Measurements from ENCODE around the gene DNAH2. TPM values are rescaled to one million over a fixed set of nuclear protein-coding genes. Genes with fewer than 3 reads are reported as not detected.

The DNAH2 gene
- total and polyA plus RNA-seq, 2 of the 13 experiments (the other 11 are each of a cell fraction or from before 2014, with no cell fraction given): not detected

- POLR2A ChIA-PET: no interaction called here
Observed at GRCh38 chr17:7777017-7777416, 59.5 kb downstream of the DNAH2 start.

More at GRCh38 chr17:7777017-7777416, 59.5 kb downstream of the DNAH2 start:
- H3K4me2 ChIP-seq (ENCODE audit: low read depth, low read length): no peak overlapping the region
- H2AFZ ChIP-seq (ENCODE audit: low read length): no peak overlapping the region
- in situ Hi-C loops (cut with HindIII; ENCODE audit: extremely low pct_ligation_motif_present, low pct_unique_long_range_greater_than_20kb): no loop called here
- DNase-seq (ENCODE audit: low spot score) (no peak), ATAC-seq (peak; percentile 45; the same call in 2 of the 3 replicates), FAIRE-seq (no peak)
- no peaks in the 10 kb centered on the region for H3K79me2 ChIP-seq (ENCODE audit: insufficient read depth, low read length)
- H3K36me3 ChIP-seq (replicated peaks in 1 of 2; ENCODE audit: control insufficient read depth in 1 of 2, insufficient read depth in 2 of 2, low read length in 2 of 2): no peaks in the 10 kb centered on the region
- peaks cover 32% of the 10 kb centered on the region for H3K4me1 ChIP-seq (ENCODE audit: insufficient read depth, low read length)
- CTCF ChIA-PET (ENCODE audit: low intra/inter-chr PET ratio, low total read pairs): no interaction called here
- no peak overlapping the region for H3K9ac ChIP-seq (ENCODE audit: insufficient read depth, low read depth, low read length)
- no peak for TF ChIP-seq ZNF629 (CRISPR knock-in tag; conservative IDR thresholded peaks at IDR 0.05)
- TF ChIP-seq TCF7L2 (IDR thresholded peaks at IDR 0.05; ENCODE audit: low read depth, low read length): no peak
- no peak for TF ChIP-seq ZMAT5 (CRISPR knock-in tag; IDR thresholded peaks at IDR 0.05; ENCODE audit: borderline replicate concordance, low read depth)
- TF ChIP-seq NCOA1 (CRISPR knock-in tag; IDR thresholded peaks at IDR 0.05): no peak
- no peak for TF ChIP-seq IRF1 (CRISPR knock-in tag; IDR thresholded peaks at IDR 0.05; ENCODE audit: low read depth)
- TF ChIP-seq HNRNPL (IDR thresholded peaks at IDR 0.05; ENCODE audit: low read depth, low read length): no peak
- no peak for TF ChIP-seq THAP8 (CRISPR knock-in tag; IDR thresholded peaks at IDR 0.05; ENCODE audit: borderline replicate concordance)
- TF ChIP-seq PBX3 (CRISPR knock-in tag; IDR thresholded peaks at IDR 0.05; ENCODE audit: borderline replicate concordance): no peak
- no peak for TF ChIP-seq MIER2 (CRISPR knock-in tag; IDR thresholded peaks at IDR 0.05)
- no peak for TF ChIP-seq POLR2A (IDR thresholded peaks at IDR 0.05; ENCODE audit: insufficient read depth in 1 of 2, low read depth in 2 of 2, low read length in 2 of 2)
- TF ChIP-seq ZNF275 (CRISPR knock-in tag; IDR thresholded peaks at IDR 0.05; ENCODE audit: borderline replicate concordance): no peak
- no peak for TF ChIP-seq ZMYM3 (CRISPR knock-in tag; IDR thresholded peaks at IDR 0.05)
- no peak for TF ChIP-seq CHD2 (IDR thresholded peaks at IDR 0.05; ENCODE audit: low read depth, low read length)
- TF ChIP-seq ZNF20 (CRISPR knock-in tag; IDR thresholded peaks at IDR 0.05): no peak
- no peak for TF ChIP-seq GATA4 (IDR thresholded peaks at IDR 0.05; ENCODE audit: borderline replicate concordance, low read depth)
- TF ChIP-seq ZNF510 (CRISPR knock-in tag; IDR thresholded peaks at IDR 0.05; ENCODE audit: low read depth): no peak
- TF ChIP-seq SAFB2 (CRISPR knock-in tag; IDR thresholded peaks at IDR 0.05; ENCODE audit: borderline replicate concordance, low read depth): no peak
- TF ChIP-seq GMEB2 (CRISPR knock-in tag; IDR thresholded peaks at IDR 0.05; ENCODE audit: low read depth): no peak
- TF ChIP-seq POGZ (CRISPR knock-in tag; IDR thresholded peaks at IDR 0.05): no peak
- H3K9me3 ChIP-seq (ENCODE audit: low read length): no peaks in the 10 kb centered on the region
- BruUV-seq (replicated peaks): no TSS peak
- H3K4me3 ChIP-seq (replicated peaks in 1 of 3; ENCODE audit: insufficient read depth in 1 of 3, low read depth in 2 of 3, low read length in 3 of 3): no peak overlapping the region
- H4K20me1 ChIP-seq (ENCODE audit: insufficient read depth, low read length): no peaks in the 10 kb centered on the region
- WGBS (ENCODE audit: low lambda C conversion rate): 47% methylated on average over 7 of the region's 7 CpGs
- peaks cover 1 to 42% of the 10 kb centered on the region in 2 experiments; a peak in 3 of 5 replicates for H3K27me3 ChIP-seq (ENCODE audit: control insufficient read depth in 1 of 2, insufficient read depth in 2 of 2, low read length in 2 of 2)
- intact Hi-C loops (cut with micrococcal nuclease; ENCODE audit: unreplicated experiment): no loop called here
- no peak overlapping the region for H3K27ac ChIP-seq (ENCODE audit: extremely low read length, insufficient read depth, low read length)
